GM19328 (cell line): ENCODE results near the gene IFNL4.
"Not testable (repeated sequence)": the region's sequence is repeated elsewhere in the genome, so short reads cannot be mapped to it uniquely, and the experiment has no call there.

Experiments
- ATAC-seq: cut with Tn5 transposase; IDR thresholded peaks from one replicate; pipeline ENCODE4 v1.9.1; 2021; ENCODE audit warnings: mild to moderate bottlenecking, moderate library complexity; ENCODE audit not compliant: unreplicated experiment

The IFNL4 gene

GRCh38 chr19:39257227-39257626 lies 8.6 kb upstream of the IFNL4 start:
- ATAC-seq = no peak

GRCh38 chr19:39254531-39255345 lies 6.1 kb upstream of the IFNL4 start:
- ATAC-seq = no peak

- ATAC-seq = no peak
These were observed 4.9 kb upstream of the IFNL4 start for GRCh38 chr19:39253374-39254149.

- ATAC-seq = no peak
These were observed 3.8 kb upstream of the IFNL4 start for GRCh38 chr19:39252458-39252857.

- ATAC-seq = no peak
These were observed 3.2 kb upstream of the IFNL4 start for GRCh38 chr19:39251846-39252245.

GRCh38 chr19:39251081-39251480 lies 2.4 kb upstream of the IFNL4 start:
- no peak for ATAC-seq

- ATAC-seq = no peak
These were observed 673 bp downstream of the IFNL4 start for GRCh38 chr19:39247701-39248664.

- ATAC-seq = no peak
These were observed 1.5 kb downstream of the IFNL4 start for GRCh38 chr19:39246951-39247669.

GRCh38 chr19:39245166-39245565 lies 3.5 kb downstream of the IFNL4 start:
- not testable (repeated sequence) for ATAC-seq

- ATAC-seq = not testable (repeated sequence)
These were observed 4.1 kb downstream of the IFNL4 start, which contains the start of gene IFNL3 for GRCh38 chr19:39244410-39245100. Gene IFNL3, minus strand, starts transcription at chr19:39245006. Its CDS starts 39 bp downstream, at chr19:39244967.

- not testable (repeated sequence) for ATAC-seq
These were observed 4.9 kb downstream of the IFNL4 start for GRCh38 chr19:39243741-39244140.

- no peak for ATAC-seq
These were observed 8.2 kb downstream of the IFNL4 start for GRCh38 chr19:39240421-39240820.

GRCh38 chr19:39238944-39239343 lies 9.7 kb downstream of the IFNL4 start:
- ATAC-seq = no peak

GRCh38 chr19:39238209-39238608 lies 10.4 kb downstream of the IFNL4 start:
- no peak for ATAC-seq

- no peak for ATAC-seq
These were observed 11.2 kb downstream of the IFNL4 start for GRCh38 chr19:39237200-39238184.

- ATAC-seq = no peak
These were observed 12.1 kb downstream of the IFNL4 start for GRCh38 chr19:39236527-39236926.

- no peak for ATAC-seq
These were observed 15.9 kb downstream of the IFNL4 start for GRCh38 chr19:39232708-39233107.

- ATAC-seq = no peak
These were observed 18.4 kb downstream of the IFNL4 start for GRCh38 chr19:39230096-39230764.
